Keratinocyte (primary cell): ENCODE data around the gene SST. TPM values are rescaled to one million over a fixed set of nuclear protein-coding genes. Genes with fewer than 3 reads are reported as not detected.

Source experiments
- DNase-seq: peaks from one replicate; pipeline ENCODE4 v3.0.0-alpha.2; 2011; ENCODE audit warnings: low read depth, missing footprints, low spot score
- FAIRE-seq: peaks from 2 replicates; lab custom pipeline; 2011; peaks lifted over from hg19 to GRCh38; lab: Jason Lieb, UNC
- H2AFZ ChIP-seq: 2 replicates; pipeline ENCODE4 v1.6.0; 2012; ENCODE audit warnings: low read length, control low read depth, inconsistent platforms; ENCODE audit not compliant: control insufficient read depth
- H3K27ac ChIP-seq: 2 replicates; pipeline ENCODE4 v1.5.1; 2011; ENCODE audit warnings: low read length; ENCODE audit not compliant: control insufficient read depth, insufficient read depth
- H3K27me3 ChIP-seq: 3 replicates; pipeline ENCODE4 v1.6.0; 2011; ENCODE audit warnings: low read length; ENCODE audit not compliant: control insufficient read depth, insufficient read depth; ENCODE audit errors: extremely low read depth
- H3K36me3 ChIP-seq, 2 experiments: 2 replicates in 1 of 2; 3 replicates in 1 of 2; pipeline ENCODE4 v1.5.1; 2011; ENCODE audit warnings: low read length in 2 of 2, mild to moderate bottlenecking in 1 of 2; ENCODE audit not compliant: control insufficient read depth in 2 of 2, insufficient read depth in 2 of 2; ENCODE audit errors: extremely low read depth in 1 of 2
- H3K4me1 ChIP-seq: 3 replicates; pipeline ENCODE4 v1.5.1; 2011; ENCODE audit warnings: low read length; ENCODE audit not compliant: control insufficient read depth, insufficient read depth; ENCODE audit errors: extremely low read depth
- H3K4me2 ChIP-seq: 3 replicates; pipeline ENCODE4 v1.6.0; 2011; ENCODE audit warnings: low read depth, low read length; ENCODE audit not compliant: control insufficient read depth, insufficient read depth; ENCODE audit errors: extremely low read depth
- H3K4me3 ChIP-seq, 3 experiments: fragments of 200-600 bp in 1 of 3; sonication (generic) in 1 of 3; 2 replicates in 2 of 3; 3 replicates in 1 of 3; pipeline ENCODE4 v1.5.1; 2011 to 2016; ENCODE audit warnings: low read length in 3 of 3, mild to moderate bottlenecking in 3 of 3, control low read depth in 2 of 3, inconsistent platforms in 1 of 3, low read depth in 1 of 3, mixed read lengths in 1 of 3, mixed run types in 1 of 3, moderate library complexity in 1 of 3; ENCODE audit not compliant: control insufficient read depth in 2 of 3, insufficient read depth in 2 of 3; ENCODE audit errors: extremely low read depth in 1 of 3
- H3K79me2 ChIP-seq: 2 replicates; pipeline ENCODE4 v1.6.0; 2012; ENCODE audit warnings: low read length; ENCODE audit not compliant: control insufficient read depth, insufficient read depth
- H3K9ac ChIP-seq: 3 replicates; pipeline ENCODE4 v1.6.0; 2011; ENCODE audit warnings: low read length; ENCODE audit not compliant: control insufficient read depth, insufficient read depth; ENCODE audit errors: extremely low read depth
- H3K9me1 ChIP-seq: 3 replicates; pipeline ENCODE4 v1.6.0; 2011; ENCODE audit warnings: low read length; ENCODE audit not compliant: control insufficient read depth, insufficient read depth; ENCODE audit errors: extremely low read depth
- H3K9me3 ChIP-seq: 2 replicates; pipeline ENCODE4 v1.5.1; 2012; ENCODE audit warnings: low read depth, low read length; ENCODE audit not compliant: control insufficient read depth
- H4K20me1 ChIP-seq: 3 replicates; pipeline ENCODE4 v1.6.0; 2011; ENCODE audit warnings: low read length; ENCODE audit not compliant: control insufficient read depth, insufficient read depth; ENCODE audit errors: extremely low read depth
- EZH2 ChIP-seq: IDR thresholded peaks from one replicate; pipeline ENCODE4 v1.6.1; 2012; ENCODE audit warnings: inconsistent platforms, mild to moderate bottlenecking, low read length, moderate library complexity
- dilution Hi-C: fragments of 300-500 bp; cut with MboI; formaldehyde crosslinking; loops from one replicate; pipeline ENCODE4 v1.7.0; 2020; ENCODE audit warnings: low sequenced_read_pairs; ENCODE audit not compliant: extremely low pct_ligation_motif_present
- polyA plus RNA-seq, 5 experiments: library from polyadenylated mRNA; depleted of rRNA in 3 of 5; stranded (reverse) in 3 of 5; stranded (forward) in 1 of 5; unstranded in 1 of 5; fragments of >200 nt; gene quantifications; 1 replicate in 1 of 5; 2 replicates in 3 of 5; 3 replicates in 1 of 5; pipeline versions ENCODE4 v1.2.1 to v1.2.3, GENCODE V29; 2011 to 2012; ENCODE audit warnings: missing spikeins in 2 of 5, low read depth in 1 of 5, low replicate concordance in 1 of 5
- TF ChIP-seq, protein P1 (sequence below), 3 experiments: IDR thresholded peaks in 1 of 3; conservative IDR thresholded peaks in 1 of 3; optimal IDR thresholded peaks in 1 of 3; 2 replicates in 2 of 3; 3 replicates in 1 of 3; pipeline versions ENCODE3 to v1.5.1; 2011; ENCODE audit warnings: low read length in 3 of 3, mild to moderate bottlenecking in 3 of 3, moderate library complexity in 2 of 3, control low read depth in 1 of 3, inconsistent platforms in 1 of 3; ENCODE audit not compliant: insufficient read depth in 2 of 3; ENCODE audit errors: extremely low read depth in 1 of 3

The SST gene
- polyA plus RNA-seq, 1 donor (not counting 4 experiments of a cell fraction or from before 2014, with no cell fraction given): not detected

GRCh38 chr3:187651282-187651681 is 18.9 kb downstream of the SST start:
- Histone ChIP-seq H3K4me3 (no peak overlapping the region), H3K9me3 (no peaks in the 10 kb centered on the region), H3K4me1 (no peaks in the 10 kb centered on the region), H2AFZ (no peak overlapping the region), H3K36me3 (no peaks in the 10 kb centered on the region), H3K9me1 (no peaks in the 10 kb centered on the region), H3K27ac (no peak overlapping the region), H4K20me1 (no peaks in the 10 kb centered on the region), H3K9ac (no peak overlapping the region), H3K79me2 (no peaks in the 10 kb centered on the region), H3K4me2 (no peak overlapping the region), H3K27me3 (peaks cover 9% of the 10 kb centered on the region)
- FAIRE-seq: no peak
- no peak for DNase-seq
- no peak for TF ChIP-seq EZH2
- TF ChIP-seq, protein P1, sequence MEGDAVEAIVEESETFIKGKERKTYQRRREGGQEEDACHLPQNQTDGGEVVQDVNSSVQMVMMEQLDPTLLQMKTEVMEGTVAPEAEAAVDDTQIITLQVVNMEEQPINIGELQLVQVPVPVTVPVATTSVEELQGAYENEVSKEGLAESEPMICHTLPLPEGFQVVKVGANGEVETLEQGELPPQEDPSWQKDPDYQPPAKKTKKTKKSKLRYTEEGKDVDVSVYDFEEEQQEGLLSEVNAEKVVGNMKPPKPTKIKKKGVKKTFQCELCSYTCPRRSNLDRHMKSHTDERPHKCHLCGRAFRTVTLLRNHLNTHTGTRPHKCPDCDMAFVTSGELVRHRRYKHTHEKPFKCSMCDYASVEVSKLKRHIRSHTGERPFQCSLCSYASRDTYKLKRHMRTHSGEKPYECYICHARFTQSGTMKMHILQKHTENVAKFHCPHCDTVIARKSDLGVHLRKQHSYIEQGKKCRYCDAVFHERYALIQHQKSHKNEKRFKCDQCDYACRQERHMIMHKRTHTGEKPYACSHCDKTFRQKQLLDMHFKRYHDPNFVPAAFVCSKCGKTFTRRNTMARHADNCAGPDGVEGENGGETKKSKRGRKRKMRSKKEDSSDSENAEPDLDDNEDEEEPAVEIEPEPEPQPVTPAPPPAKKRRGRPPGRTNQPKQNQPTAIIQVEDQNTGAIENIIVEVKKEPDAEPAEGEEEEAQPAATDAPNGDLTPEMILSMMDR (optimal IDR thresholded peaks at IDR 0.05 in 1 of 3, IDR thresholded peaks at IDR 0.05 in 1 of 3, conservative IDR thresholded peaks at IDR 0.05 in 1 of 3; ENCODE audit: extremely low read depth in 1 of 3, insufficient read depth in 2 of 3, low read length in 3 of 3): no peak
- dilution Hi-C loops: no loop called here

GRCh38 chr3:187648177-187648576 is 22.0 kb downstream of the SST start:
- Histone ChIP-seq H3K9ac (no peak overlapping the region), H3K4me2 (no peak overlapping the region), H3K9me1 (no peaks in the 10 kb centered on the region), H4K20me1 (no peaks in the 10 kb centered on the region), H2AFZ (no peak overlapping the region), H3K27ac (no peak overlapping the region), H3K79me2 (no peaks in the 10 kb centered on the region), H3K36me3 (no peaks in the 10 kb centered on the region), H3K4me3 (no peak overlapping the region), H3K4me1 (no peaks in the 10 kb centered on the region), H3K9me3 (no peaks in the 10 kb centered on the region), H3K27me3 (peaks cover 9% of the 10 kb centered on the region)
- dilution Hi-C loops: no loop called here
- TF ChIP-seq, protein P1 (optimal IDR thresholded peaks at IDR 0.05 in 1 of 3, IDR thresholded peaks at IDR 0.05 in 1 of 3, conservative IDR thresholded peaks at IDR 0.05 in 1 of 3; ENCODE audit: extremely low read depth in 1 of 3, insufficient read depth in 2 of 3, low read length in 3 of 3): no peak
- TF ChIP-seq EZH2: no peak
- DNase-seq (no peak), FAIRE-seq (no peak)
